A549 (cell line): ENCODE measurements around the gene PLIN5.

Experiments used
- CBX8 ChIP-seq: fragments of 200-600 bp; sonication (generic); IDR thresholded peaks from 2 replicates; pipeline ENCODE4 v1.6.1; 2016
- CEBPB ChIP-seq, 2 experiments: fragments of >200 bp in 1 of 2; sonication (Bioruptor Twin) in 1 of 2; formaldehyde crosslinking in 1 of 2; IDR thresholded peaks; 2 replicates each; pipeline ENCODE4 v1.6.1; 2012 to 2016
- CHD4 ChIP-seq: fragments of 200-600 bp; sonication (generic); IDR thresholded peaks from 2 replicates; pipeline ENCODE4 v1.6.1; 2016; ENCODE audit warnings: antibody characterized with exemption, mild to moderate bottlenecking, borderline replicate concordance
- CTCF ChIP-seq: fragments of >200 bp; sonication (Bioruptor Twin); formaldehyde crosslinking; IDR thresholded peaks from 3 replicates; pipeline ENCODE4 v1.5.1; 2016
- HDAC2 ChIP-seq: fragments of 200-600 bp; sonication (generic); IDR thresholded peaks from 2 replicates; pipeline ENCODE4 v1.6.1; 2016
- MAZ ChIP-seq: fragments of 150-350 bp; IDR thresholded peaks from 2 replicates; pipeline ENCODE4 v1.6.1; 2014; ENCODE audit warnings: antibody characterized with exemption, low read depth, low read length, borderline replicate concordance
- NR3C1 ChIP-seq: fragments of >200 bp; sonication (Bioruptor Twin); formaldehyde crosslinking; IDR thresholded peaks from 3 replicates; pipeline ENCODE4 v1.6.1; 2017
- POLR2A ChIP-seq: IDR thresholded peaks from 2 replicates; pipeline ENCODE4 v1.6.1; 2012; ENCODE audit warnings: mild to moderate bottlenecking, low read length
- RAD21 ChIP-seq, 2 experiments: fragments of >200 bp in 1 of 2; sonication (Bioruptor Twin) in 1 of 2; formaldehyde crosslinking in 1 of 2; IDR thresholded peaks in 1 of 2; conservative IDR thresholded peaks in 1 of 2; 2 replicates in 1 of 2; 3 replicates in 1 of 2; pipeline ENCODE4 v1.6.1; 2012 to 2018; ENCODE audit warnings: inconsistent platforms in 1 of 2
- REST ChIP-seq: fragments of 200-600 bp; sonication (generic); IDR thresholded peaks from 2 replicates; pipeline ENCODE4 v1.6.1; 2016; ENCODE audit warnings: antibody characterized with exemption, mild to moderate bottlenecking, moderate library complexity
- RNF2 ChIP-seq: fragments of 200-600 bp; sonication (generic); IDR thresholded peaks from 2 replicates; pipeline ENCODE4 v1.6.1; 2016; ENCODE audit warnings: low read depth, mild to moderate bottlenecking, antibody characterized with exemption, moderate library complexity, borderline replicate concordance
- USF2 ChIP-seq: fragments of 450-650 bp; IDR thresholded peaks from 2 replicates; pipeline ENCODE4 v1.6.1; 2014; ENCODE audit warnings: antibody characterized with exemption
- ZC3H11A ChIP-seq: fragments of 450-650 bp; IDR thresholded peaks from 2 replicates; pipeline ENCODE4 v1.6.1; 2014; ENCODE audit warnings: antibody characterized with exemption, mild to moderate bottlenecking

- no peak for TF ChIP-seq CTCF
- TF ChIP-seq CEBPB (IDR thresholded peaks at IDR 0.05) = no peak
- no peak for TF ChIP-seq RNF2
- TF ChIP-seq MAZ = no peak
- no peak for TF ChIP-seq ZC3H11A
- TF ChIP-seq CBX8 = no peak
- no peak for TF ChIP-seq POLR2A
- no peak for TF ChIP-seq USF2
- 0 out of 2 replicates have a peak, but pooled peaks have one; percentile 47 for TF ChIP-seq HDAC2
- no peak for TF ChIP-seq REST
- TF ChIP-seq CHD4 = 0 out of 2 replicates have a peak, but pooled peaks have one; percentile 34
- no peak for TF ChIP-seq RAD21 (conservative IDR thresholded peaks at IDR 0.05 in 1 of 2, IDR thresholded peaks at IDR 0.05 in 1 of 2)
- no peak for TF ChIP-seq NR3C1
Observed at GRCh38 chr19:4578552-4579248, 43.7 kb upstream of the PLIN5 start.
